HG03045 (cell line): ENCODE results near the gene TTL.

Experiments used
- ATAC-seq: cut with Tn5 transposase; IDR thresholded peaks from one replicate; pipeline ENCODE4 v1.9.1; 2021; ENCODE audit warnings: mild to moderate bottlenecking, moderate library complexity; ENCODE audit not compliant: unreplicated experiment

Gene TTL

DNA sequence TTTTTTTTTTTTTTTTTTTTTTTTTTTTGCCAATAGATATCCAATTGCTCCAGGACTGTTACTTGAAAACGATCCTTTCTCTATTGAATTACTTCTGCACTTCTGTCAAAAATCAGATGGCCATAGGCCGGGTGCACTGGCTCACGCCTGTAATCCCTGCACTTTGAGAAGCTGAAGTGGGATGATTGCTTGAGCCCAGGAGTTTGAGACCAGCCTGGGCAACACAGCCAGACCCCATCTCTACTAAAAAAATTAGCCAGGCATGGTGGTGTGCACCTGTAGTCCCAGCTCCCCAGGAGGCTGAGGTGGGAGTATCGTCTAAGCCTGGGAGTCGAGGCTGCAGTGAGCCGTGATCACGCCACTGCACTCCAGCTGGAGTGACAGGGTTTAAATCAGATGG lies 98.1 kb downstream of the TTL start:
- no peak for ATAC-seq

DNA sequence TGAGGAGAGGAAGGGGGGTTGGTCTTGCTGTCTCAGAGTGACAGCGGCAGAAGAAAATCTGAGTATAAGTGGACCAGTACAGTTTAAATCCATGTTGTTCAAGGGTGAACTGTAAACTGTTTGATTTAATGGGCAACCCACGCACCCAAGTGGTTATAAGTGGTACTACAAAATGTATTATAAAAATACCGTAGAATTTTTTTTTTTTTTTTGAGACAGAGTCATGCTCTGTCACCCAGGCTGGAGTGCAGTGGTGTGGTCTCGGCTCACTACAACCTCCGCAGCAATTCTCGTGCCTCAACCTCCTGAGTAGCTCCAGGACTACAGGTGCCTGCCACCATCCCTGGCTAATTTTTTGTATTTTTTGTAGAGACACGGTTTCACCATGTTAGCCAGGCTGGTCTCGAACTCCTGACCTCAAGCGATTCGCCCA lies 100.4 kb downstream of the TTL start:
- ATAC-seq = no peak

DNA sequence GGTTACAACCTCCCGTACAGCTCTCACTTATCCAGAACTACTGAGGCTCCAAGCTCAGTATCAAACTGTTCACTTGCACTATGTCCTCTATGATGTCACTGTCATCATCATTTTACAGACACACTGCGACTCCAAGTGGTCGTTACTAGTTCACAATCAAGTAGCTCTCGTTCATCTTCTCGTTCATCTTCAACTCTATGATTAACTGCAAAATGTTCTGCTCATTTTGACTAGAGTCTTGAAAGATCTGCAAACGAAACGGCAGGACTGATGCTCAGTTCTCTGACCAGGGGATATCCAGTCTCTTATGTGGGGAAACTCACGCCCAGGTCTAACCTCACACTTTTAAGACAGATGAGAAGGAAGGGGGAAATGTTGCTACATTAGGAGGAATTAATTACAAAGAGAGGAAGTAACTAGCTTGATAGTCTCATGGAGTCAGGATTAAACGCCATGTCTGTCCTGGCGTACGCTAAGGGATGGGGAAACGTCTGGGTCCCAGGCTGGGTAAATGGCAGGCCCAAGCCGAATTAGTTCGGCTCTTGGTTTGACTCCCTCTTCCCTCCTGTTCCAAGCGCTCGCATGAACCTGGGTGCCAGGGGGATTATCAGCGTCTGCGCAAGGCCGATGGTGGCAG lies 101.7 kb downstream of the TTL start:
- no peak for ATAC-seq

DNA sequence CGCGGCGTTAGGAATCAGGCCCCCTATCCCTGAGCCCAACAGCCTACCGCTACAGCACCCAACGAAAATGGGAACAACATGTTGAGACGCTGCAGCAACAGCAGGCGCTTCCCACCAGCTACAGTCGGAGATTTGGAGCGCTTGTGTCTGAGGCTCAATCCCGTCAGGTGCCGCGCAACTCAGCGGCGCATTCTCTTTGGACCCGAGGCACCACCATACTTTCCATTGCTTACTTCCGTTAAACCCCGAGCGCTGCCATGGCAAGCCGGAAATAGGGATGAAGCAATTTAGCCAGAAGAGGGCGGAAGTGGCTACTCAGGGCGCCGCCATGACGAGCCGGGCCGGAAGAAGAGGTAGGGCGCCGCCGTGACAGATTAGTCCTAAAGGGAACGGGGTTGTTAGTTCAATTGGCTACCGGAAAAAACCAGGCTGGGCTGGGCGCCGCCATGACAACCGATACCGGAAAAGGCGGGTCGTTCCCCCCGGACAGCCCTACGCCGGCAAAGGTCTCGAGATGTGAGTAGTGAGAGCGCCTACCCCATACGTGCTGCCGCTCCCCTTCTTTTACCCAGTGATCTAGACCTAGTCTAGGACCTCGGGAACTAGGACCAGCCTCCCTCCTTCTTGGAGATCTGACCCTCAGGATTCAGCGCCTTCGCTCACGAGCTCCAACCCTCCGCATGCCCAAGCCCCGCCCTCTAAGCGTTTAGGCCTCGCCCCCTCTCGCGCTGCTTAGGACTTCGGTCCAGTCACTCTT lies 102.4 kb downstream of the TTL start, which contains the start of gene CHCHD5:
TSS of gene CHCHD5 (plus strand) at position 476 of the 757 bp plus-strand sequence. CDS start at position 515, 39 bp downstream.
- ATAC-seq = peak; percentile 89

DNA sequence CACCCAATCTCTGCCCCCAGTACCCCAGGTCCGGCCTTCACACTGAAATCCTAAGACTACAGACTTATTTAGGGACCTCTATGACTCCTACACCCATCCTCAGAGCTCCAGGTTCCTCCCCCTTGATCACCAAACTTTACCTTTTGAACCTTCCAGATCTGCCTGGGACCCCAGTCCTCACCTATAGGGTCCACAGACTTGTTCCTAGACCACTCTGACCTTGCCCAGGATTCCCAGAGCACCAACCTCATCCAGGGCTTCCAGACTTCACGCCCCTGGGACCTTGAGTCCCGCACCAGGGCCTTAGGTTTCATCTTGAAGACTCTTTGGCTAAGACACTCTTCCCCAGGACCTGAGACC lies 102.9 kb downstream of the TTL start:
- no peak for ATAC-seq

DNA sequence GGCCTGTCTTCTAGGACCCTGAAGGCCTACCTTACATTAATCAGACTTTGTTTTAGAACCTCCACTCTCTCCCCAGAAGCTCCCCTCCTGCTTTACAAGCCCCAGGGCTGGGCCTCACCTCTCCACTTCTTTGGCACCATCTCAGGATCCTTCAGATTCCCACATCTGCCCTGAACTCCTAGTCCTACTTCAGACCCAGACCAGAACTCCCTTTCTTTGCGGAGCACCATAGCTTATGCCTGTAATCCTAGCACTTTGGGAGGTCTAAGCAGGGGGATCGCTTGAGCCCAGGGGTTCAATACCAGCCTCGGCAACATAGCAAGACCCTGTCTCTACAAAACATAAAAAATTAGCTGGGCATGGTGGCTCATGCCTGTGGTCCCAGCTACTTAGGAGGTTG lies 103.4 kb downstream of the TTL start:
- no peak for ATAC-seq

DNA sequence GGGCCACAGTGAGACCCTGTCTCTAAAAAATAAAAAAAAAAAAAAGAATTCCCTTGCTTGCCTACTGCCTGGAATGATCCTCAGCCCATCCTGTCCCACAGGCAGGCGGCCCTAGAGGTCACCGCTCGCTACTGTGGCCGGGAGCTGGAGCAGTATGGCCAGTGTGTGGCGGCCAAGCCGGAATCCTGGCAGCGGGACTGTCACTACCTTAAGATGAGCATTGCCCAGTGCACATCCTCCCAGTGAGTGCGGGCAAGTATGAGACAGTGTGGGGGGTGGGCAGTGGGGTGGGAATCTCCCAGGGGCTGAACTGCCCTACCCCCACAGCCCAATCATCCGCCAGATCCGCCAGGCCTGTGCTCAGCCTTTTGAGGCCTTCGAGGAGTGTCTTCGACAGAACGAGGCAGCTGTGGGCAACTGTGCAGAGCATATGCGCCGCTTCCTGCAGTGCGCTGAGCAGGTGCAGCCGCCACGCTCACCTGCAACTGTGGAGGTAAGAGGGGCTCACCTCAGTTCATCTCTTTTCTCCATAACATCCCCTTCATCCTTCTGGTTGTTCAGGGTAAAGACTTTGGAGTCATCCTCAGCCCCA lies 104.0 kb downstream of the TTL start:
- ATAC-seq = no peak

DNA sequence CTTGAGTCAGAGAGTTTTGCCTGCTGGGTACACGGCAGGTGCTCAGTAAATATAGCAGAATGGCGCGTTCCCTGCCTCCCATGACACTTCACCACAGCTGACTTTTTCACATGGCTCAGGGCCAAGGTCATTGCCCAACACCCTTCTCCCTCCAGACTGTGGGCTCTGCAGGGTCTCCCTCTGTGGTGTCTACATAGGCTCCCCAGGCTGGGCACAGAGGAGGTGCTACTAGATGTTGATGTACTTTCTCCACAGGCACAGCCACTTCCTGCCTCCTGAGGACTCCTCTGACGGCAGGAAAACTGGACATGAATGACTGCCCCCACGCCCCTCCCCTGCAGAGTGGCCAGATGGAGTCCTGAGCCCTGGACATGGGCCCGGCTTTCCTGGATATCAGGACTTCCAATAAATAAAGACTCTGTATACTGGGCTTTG lies 106.7 kb downstream of the TTL start:
- ATAC-seq = no peak
